Measurements from ENCODE around the gene ZBP1.

DNA sequence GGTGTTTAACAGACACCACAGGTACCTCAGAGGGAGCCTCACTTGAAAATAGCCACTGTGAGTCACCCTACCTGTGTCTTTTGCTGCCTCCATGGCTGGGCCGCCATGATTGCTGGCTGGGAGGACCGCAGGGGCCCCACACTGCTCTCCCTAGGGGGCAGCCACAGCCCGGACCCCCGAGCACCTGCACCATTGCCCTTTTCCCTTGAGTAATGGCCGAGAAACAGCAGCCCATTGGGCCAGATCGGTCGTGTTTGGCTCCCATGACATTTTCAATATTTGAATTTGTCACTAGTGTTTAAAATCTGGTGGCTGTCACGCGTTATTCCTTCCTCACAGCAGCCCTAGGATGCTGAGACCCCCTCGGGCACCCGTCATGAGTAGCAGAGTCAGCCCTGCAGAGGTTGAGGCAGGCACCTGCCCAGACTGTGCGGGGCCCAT, 6.7 kb downstream of the ZBP1 start:
- no peak for TF ChIP-seq SP1 (IDR thresholded peaks at IDR 0.05)
- TF ChIP-seq FOXA1 (IDR thresholded peaks at IDR 0.05) = no peak
- no peak for TF ChIP-seq FOXM1 (IDR thresholded peaks at IDR 0.05; ENCODE audit: borderline replicate concordance)
- no peak for TF ChIP-seq ZNF384 (IDR thresholded peaks at IDR 0.05)
- TF ChIP-seq FOXK2 (IDR thresholded peaks at IDR 0.05) = no peak

All from HEK293T (cell line).